Ectodermal cell (in vitro differentiated cells): ENCODE measurements around the gene LZTS2.

Experiments
- H3K27ac ChIP-seq: 2 replicates; pipeline ENCODE4 v1.7.0; 2013; ENCODE audit warnings: mild to moderate bottlenecking, low read depth, low read length; ENCODE audit not compliant: insufficient read depth, poor library complexity, severe bottlenecking
- H3K27me3 ChIP-seq: 2 replicates; pipeline ENCODE4 v1.7.0; 2013; ENCODE audit warnings: mild to moderate bottlenecking, low read length; ENCODE audit not compliant: insufficient read depth, control insufficient read depth, poor library complexity, severe bottlenecking
- H3K36me3 ChIP-seq: one replicate; pipeline ENCODE4 v1.7.0; 2013; ENCODE audit warnings: low read length; ENCODE audit not compliant: control insufficient read depth, insufficient read depth
- H3K4me1 ChIP-seq: one replicate; pipeline ENCODE4 v1.7.0; 2013; ENCODE audit warnings: low read length; ENCODE audit not compliant: control insufficient read depth, insufficient read depth
- H3K4me3 ChIP-seq: 2 replicates; pipeline ENCODE4 v1.7.0; 2013; ENCODE audit warnings: low read depth, low read length, control low read depth; ENCODE audit not compliant: insufficient read depth
- H3K9me3 ChIP-seq: 2 replicates; pipeline ENCODE4 v1.7.0; 2013; ENCODE audit warnings: mild to moderate bottlenecking, low read length, moderate library complexity; ENCODE audit not compliant: control insufficient read depth
- WGBS, 2 experiments: methylation state at CpG; one replicate each; pipeline ENCODE4 v1.1.7; 2013; ENCODE audit warnings: missing lambda C conversion rate in 2 of 2; 5-methylcytosine and 5-hydroxymethylcytosine counted together

LZTS2 gene

GRCh38 chr10:101007099-101007711 is 7.6 kb downstream of the LZTS2 start:
- 88 to 90% methylated on average over 11 of the region's 11 CpGs for WGBS, 2 experiments
- Histone ChIP-seq H3K27me3 (no peaks in the 10 kb centered on the region), H3K27ac (no peak overlapping the region), H3K4me3 (no peak overlapping the region), H3K36me3 (peaks cover 36% of the 10 kb centered on the region), H3K9me3 (no peaks in the 10 kb centered on the region), H3K4me1 (peaks cover 14% of the 10 kb centered on the region)

GRCh38 chr10:101007915-101008822 is 8.6 kb downstream of the LZTS2 start:
- WGBS, 2 experiments: 77 to 81% methylated on average over 13 of the region's 13 CpGs
- Histone ChIP-seq H3K36me3 (peaks cover 35% of the 10 kb centered on the region), H3K9me3 (no peaks in the 10 kb centered on the region), H3K27me3 (no peaks in the 10 kb centered on the region), H3K4me3 (no peak overlapping the region), H3K27ac (peak overlapping the region; percentile 36), H3K4me1 (peaks cover 14% of the 10 kb centered on the region)

- Histone ChIP-seq H3K4me3 (no peak overlapping the region), H3K4me1 (peaks cover 14% of the 10 kb centered on the region), H3K36me3 (peaks cover 27% of the 10 kb centered on the region), H3K27ac (no peak overlapping the region), H3K9me3 (no peaks in the 10 kb centered on the region), H3K27me3 (no peaks in the 10 kb centered on the region)
- 83 to 89% methylated on average over 6 of the region's 6 CpGs for WGBS, 2 experiments
Observed at GRCh38 chr10:101008823-101009423, 9.3 kb downstream of the LZTS2 start.

- H3K4me1 ChIP-seq: peaks cover 14% of the 10 kb centered on the region
- peaks cover 15% of the 10 kb centered on the region for H3K36me3 ChIP-seq
- H3K27ac ChIP-seq: no peak overlapping the region
- WGBS, 2 experiments: 94 to 96% methylated on average over 22 of the region's 22 CpGs
- peaks cover 9% of the 10 kb centered on the region for H3K27me3 ChIP-seq
- no peaks in the 10 kb centered on the region for H3K9me3 ChIP-seq
- H3K4me3 ChIP-seq: no peak overlapping the region
Observed at GRCh38 chr10:101010329-101010728, 10.7 kb downstream of the LZTS2 start.

GRCh38 chr10:101011517-101012423 is 12.2 kb downstream of the LZTS2 start:
- 66 to 68% methylated on average over 22 of the region's 22 CpGs for WGBS, 2 experiments
- Histone ChIP-seq H3K4me1 (peaks cover 19% of the 10 kb centered on the region), H3K27ac (no peak overlapping the region), H3K4me3 (no peak overlapping the region), H3K36me3 (peaks cover under 1% of the 10 kb centered on the region), H3K9me3 (no peaks in the 10 kb centered on the region), H3K27me3 (peaks cover 20% of the 10 kb centered on the region)

GRCh38 chr10:101012525-101013364 is 13.1 kb downstream of the LZTS2 start:
- no peaks in the 10 kb centered on the region for H3K36me3 ChIP-seq
- WGBS, 2 experiments: 44 to 48% methylated on average over 14 of the region's 14 CpGs
- H3K27ac ChIP-seq: no peak overlapping the region
- no peaks in the 10 kb centered on the region for H3K9me3 ChIP-seq
- H3K4me1 ChIP-seq: peaks cover 19% of the 10 kb centered on the region
- peaks cover 30% of the 10 kb centered on the region for H3K27me3 ChIP-seq
- no peak overlapping the region for H3K4me3 ChIP-seq

GRCh38 chr10:101013365-101013825 is 13.8 kb downstream of the LZTS2 start:
- H3K4me1 ChIP-seq: peaks cover 20% of the 10 kb centered on the region
- no peaks in the 10 kb centered on the region for H3K36me3 ChIP-seq
- no peaks in the 10 kb centered on the region for H3K9me3 ChIP-seq
- WGBS, 2 experiments: 67 to 68% methylated on average over 9 of the region's 9 CpGs
- H3K27ac ChIP-seq: no peak overlapping the region
- H3K4me3 ChIP-seq: no peak overlapping the region
- H3K27me3 ChIP-seq: peaks cover 36% of the 10 kb centered on the region

GRCh38 chr10:101014230-101014884 is 14.7 kb downstream of the LZTS2 start:
- no peak overlapping the region for H3K27ac ChIP-seq
- peaks cover 14% of the 10 kb centered on the region for H3K4me1 ChIP-seq
- H3K27me3 ChIP-seq: peaks cover 46% of the 10 kb centered on the region
- no peaks in the 10 kb centered on the region for H3K36me3 ChIP-seq
- no peaks in the 10 kb centered on the region for H3K9me3 ChIP-seq
- H3K4me3 ChIP-seq: no peak overlapping the region
- WGBS, 2 experiments: 22 to 24% methylated on average over 11 of the region's 11 CpGs
